Measurements from ENCODE around the gene C1orf198.

Gene C1orf198

GRCh38 chr1:230858236-230858820 lies 10.0 kb downstream of the C1orf198 start:
- H3K79me2 ChIP-seq (ENCODE audit: low read length), result no peaks in the 10 kb centered on the region
- H3K4me1 ChIP-seq (ENCODE audit: low read length), result no peaks in the 10 kb centered on the region
- no peak overlapping the region for H3K27ac ChIP-seq (ENCODE audit: low read length)
- H3K27me3 ChIP-seq (ENCODE audit: low read depth, low read length), result no peaks in the 10 kb centered on the region
- no peaks in the 10 kb centered on the region for H4K20me1 ChIP-seq (ENCODE audit: insufficient read depth, low read length)
- no peaks in the 10 kb centered on the region for H3K9me3 ChIP-seq (ENCODE audit: insufficient read depth, low read length)
- no peak overlapping the region for H2AFZ ChIP-seq (ENCODE audit: low read depth, low read length)
- no peak overlapping the region for H3K4me3 ChIP-seq (ENCODE audit: low read length)
- no peak overlapping the region for H3K9ac ChIP-seq (ENCODE audit: low read length)
- TF ChIP-seq EZH2phosphoT487 (IDR thresholded peaks at IDR 0.05; ENCODE audit: low read depth), result no peak
- TF ChIP-seq, protein P1, sequence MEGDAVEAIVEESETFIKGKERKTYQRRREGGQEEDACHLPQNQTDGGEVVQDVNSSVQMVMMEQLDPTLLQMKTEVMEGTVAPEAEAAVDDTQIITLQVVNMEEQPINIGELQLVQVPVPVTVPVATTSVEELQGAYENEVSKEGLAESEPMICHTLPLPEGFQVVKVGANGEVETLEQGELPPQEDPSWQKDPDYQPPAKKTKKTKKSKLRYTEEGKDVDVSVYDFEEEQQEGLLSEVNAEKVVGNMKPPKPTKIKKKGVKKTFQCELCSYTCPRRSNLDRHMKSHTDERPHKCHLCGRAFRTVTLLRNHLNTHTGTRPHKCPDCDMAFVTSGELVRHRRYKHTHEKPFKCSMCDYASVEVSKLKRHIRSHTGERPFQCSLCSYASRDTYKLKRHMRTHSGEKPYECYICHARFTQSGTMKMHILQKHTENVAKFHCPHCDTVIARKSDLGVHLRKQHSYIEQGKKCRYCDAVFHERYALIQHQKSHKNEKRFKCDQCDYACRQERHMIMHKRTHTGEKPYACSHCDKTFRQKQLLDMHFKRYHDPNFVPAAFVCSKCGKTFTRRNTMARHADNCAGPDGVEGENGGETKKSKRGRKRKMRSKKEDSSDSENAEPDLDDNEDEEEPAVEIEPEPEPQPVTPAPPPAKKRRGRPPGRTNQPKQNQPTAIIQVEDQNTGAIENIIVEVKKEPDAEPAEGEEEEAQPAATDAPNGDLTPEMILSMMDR (IDR thresholded peaks at IDR 0.05; ENCODE audit: low read depth, low read length), result no peak
- no peaks in the 10 kb centered on the region for H3K36me3 ChIP-seq (replicated peaks; ENCODE audit: low read depth, low read length)
- no peak overlapping the region for H3K4me2 ChIP-seq (ENCODE audit: low read length)

DNA sequence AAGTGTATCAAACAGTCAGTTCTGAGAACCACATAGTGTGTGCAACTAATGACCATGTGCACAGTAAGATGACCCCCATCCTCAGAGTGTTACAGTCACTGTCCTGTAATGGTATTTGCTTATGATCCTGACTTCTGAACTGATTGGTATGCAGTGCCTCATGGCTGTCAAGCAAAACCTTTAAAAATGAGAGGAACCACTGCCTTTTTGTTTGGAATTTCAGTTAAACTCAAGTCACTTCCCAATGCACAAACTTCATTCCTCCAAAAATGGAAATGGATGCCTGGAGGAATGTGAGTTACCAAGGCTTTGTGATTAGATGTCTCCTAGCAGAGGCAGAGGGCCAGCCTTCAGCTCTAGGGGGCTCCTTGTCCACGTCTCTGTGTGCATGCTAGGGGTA lies 10.5 kb downstream of the C1orf198 start:
- Histone ChIP-seq H3K36me3 (replicated peaks; ENCODE audit: low read depth, low read length) (peaks cover 2% of the 10 kb centered on the region), H3K4me2 (ENCODE audit: low read length) (no peak overlapping the region), H3K79me2 (ENCODE audit: low read length) (no peaks in the 10 kb centered on the region), H3K4me1 (ENCODE audit: low read length) (no peaks in the 10 kb centered on the region), H3K4me3 (ENCODE audit: low read length) (no peak overlapping the region), H4K20me1 (ENCODE audit: insufficient read depth, low read length) (no peaks in the 10 kb centered on the region), H3K27ac (ENCODE audit: low read length) (no peak overlapping the region), H3K9me3 (ENCODE audit: insufficient read depth, low read length) (no peaks in the 10 kb centered on the region), H3K9ac (ENCODE audit: low read length) (no peak overlapping the region), H3K27me3 (ENCODE audit: low read depth, low read length) (no peaks in the 10 kb centered on the region), H2AFZ (ENCODE audit: low read depth, low read length) (no peak overlapping the region)
- no peak for TF ChIP-seq EZH2phosphoT487 (IDR thresholded peaks at IDR 0.05; ENCODE audit: low read depth)
- TF ChIP-seq, protein P1 (IDR thresholded peaks at IDR 0.05; ENCODE audit: low read depth, low read length), result no peak

GRCh38 chr1:230857077-230857476 lies 11.2 kb downstream of the C1orf198 start:
- no peaks in the 10 kb centered on the region for H4K20me1 ChIP-seq (ENCODE audit: insufficient read depth, low read length)
- no peak overlapping the region for H3K27ac ChIP-seq (ENCODE audit: low read length)
- no peak overlapping the region for H2AFZ ChIP-seq (ENCODE audit: low read depth, low read length)
- no peak overlapping the region for H3K4me2 ChIP-seq (ENCODE audit: low read length)
- H3K9ac ChIP-seq (ENCODE audit: low read length), result no peak overlapping the region
- H3K9me3 ChIP-seq (ENCODE audit: insufficient read depth, low read length), result no peaks in the 10 kb centered on the region
- H3K27me3 ChIP-seq (ENCODE audit: low read depth, low read length), result no peaks in the 10 kb centered on the region
- no peak overlapping the region for H3K4me3 ChIP-seq (ENCODE audit: low read length)
- no peaks in the 10 kb centered on the region for H3K4me1 ChIP-seq (ENCODE audit: low read length)
- H3K79me2 ChIP-seq (ENCODE audit: low read length), result no peaks in the 10 kb centered on the region
- H3K36me3 ChIP-seq (replicated peaks; ENCODE audit: low read depth, low read length), result peaks cover 4% of the 10 kb centered on the region
- TF ChIP-seq EZH2phosphoT487 (IDR thresholded peaks at IDR 0.05; ENCODE audit: low read depth), result no peak

GRCh38 chr1:230855886-230856285 lies 12.4 kb downstream of the C1orf198 start:
- H3K79me2 ChIP-seq (ENCODE audit: low read length), result no peaks in the 10 kb centered on the region
- H3K27me3 ChIP-seq (ENCODE audit: low read depth, low read length), result no peaks in the 10 kb centered on the region
- H3K9me3 ChIP-seq (ENCODE audit: insufficient read depth, low read length), result no peaks in the 10 kb centered on the region
- H3K36me3 ChIP-seq (replicated peaks; ENCODE audit: low read depth, low read length), result peaks cover 4% of the 10 kb centered on the region
- H3K9ac ChIP-seq (ENCODE audit: low read length), result no peak overlapping the region
- H3K4me2 ChIP-seq (ENCODE audit: low read length), result no peak overlapping the region
- H2AFZ ChIP-seq (ENCODE audit: low read depth, low read length), result no peak overlapping the region
- H3K4me1 ChIP-seq (ENCODE audit: low read length), result no peaks in the 10 kb centered on the region
- no peaks in the 10 kb centered on the region for H4K20me1 ChIP-seq (ENCODE audit: insufficient read depth, low read length)
- H3K4me3 ChIP-seq (ENCODE audit: low read length), result no peak overlapping the region
- TF ChIP-seq EZH2phosphoT487 (IDR thresholded peaks at IDR 0.05; ENCODE audit: low read depth), result no peak
- TF ChIP-seq, protein P1 (IDR thresholded peaks at IDR 0.05; ENCODE audit: low read depth, low read length), result no peak
- no peak overlapping the region for H3K27ac ChIP-seq (ENCODE audit: low read length)
